Activated T-helper 1 cell treated with Interleukin-2 at 50 U/mL for 16 hours (primary cell): ENCODE measurements around the gene CPNE4.
"Not testable (repeated sequence)": the region's sequence is repeated elsewhere in the genome, so short reads cannot be mapped to it uniquely, and the experiment has no call there.

Experiments
- DNase-seq: peaks from one replicate; pipeline ENCODE4 v3.0.0-alpha.2; 2020; ENCODE audit warnings: low read depth

The CPNE4 gene

DNA sequence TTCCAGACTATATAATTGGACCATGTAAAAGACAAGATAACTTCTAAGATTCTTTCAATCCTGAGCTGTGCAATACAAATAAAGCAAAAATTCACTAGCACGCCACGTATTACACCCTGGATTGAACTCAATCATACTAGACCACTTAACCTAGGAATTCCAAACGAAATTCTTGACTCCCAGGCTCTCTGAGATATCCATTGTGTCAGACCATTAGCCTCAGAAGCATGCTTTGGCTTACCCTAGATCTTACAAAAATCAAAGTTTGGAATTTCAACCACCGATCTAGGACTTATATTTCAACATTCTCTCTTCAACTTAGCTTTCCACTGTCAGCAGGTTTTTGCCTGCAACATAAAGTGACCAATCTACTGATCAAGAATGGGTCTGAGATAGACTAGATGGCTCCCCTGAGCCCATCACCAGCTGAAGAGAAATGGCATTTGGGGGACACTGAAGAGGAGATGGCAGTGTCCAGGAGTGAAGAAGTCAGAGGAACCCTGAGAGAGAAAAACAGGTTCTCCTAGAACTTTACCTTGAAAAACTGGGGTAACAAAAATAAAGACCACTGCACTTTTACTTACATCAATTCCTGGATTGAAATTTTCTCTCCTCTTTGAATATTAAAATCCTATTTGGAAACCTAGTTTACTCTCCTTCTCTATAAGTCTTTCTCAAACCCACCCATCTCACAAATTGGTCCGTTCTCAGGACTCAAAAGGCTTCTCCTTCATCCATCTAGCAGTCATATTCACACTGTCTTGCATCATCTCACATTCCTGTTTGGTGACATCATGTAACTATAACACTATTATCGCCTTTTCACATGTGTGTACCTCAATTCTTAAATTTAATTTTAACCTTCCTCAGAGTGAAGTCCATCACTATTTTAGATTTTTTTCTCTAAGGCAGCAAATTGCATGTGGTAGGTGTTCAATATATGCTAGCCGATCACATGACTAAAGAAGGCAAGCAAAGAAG is 18.5 kb downstream of the CPNE4 start:
- DNase-seq, result no peak

DNA sequence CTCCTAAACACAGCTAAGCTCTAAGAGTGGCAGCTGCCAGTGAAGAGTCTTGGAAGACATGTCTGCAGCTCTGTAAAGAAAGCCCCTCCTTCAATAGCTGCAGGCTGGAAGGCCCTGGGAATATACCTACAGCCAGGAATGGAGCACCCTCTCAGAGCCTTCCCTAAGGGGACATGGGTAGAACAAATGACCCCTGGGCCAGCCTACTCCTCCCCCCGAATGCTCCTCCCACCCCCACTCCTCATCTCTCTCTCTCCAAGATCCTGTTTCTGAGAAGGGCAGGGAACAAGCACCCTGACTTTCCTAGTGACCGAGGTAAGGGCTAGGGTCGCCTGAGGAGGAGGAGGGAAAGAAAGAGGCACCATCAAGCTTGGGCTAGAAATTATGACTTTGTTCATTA is 20.7 kb downstream of the CPNE4 start:
- no peak for DNase-seq

DNA sequence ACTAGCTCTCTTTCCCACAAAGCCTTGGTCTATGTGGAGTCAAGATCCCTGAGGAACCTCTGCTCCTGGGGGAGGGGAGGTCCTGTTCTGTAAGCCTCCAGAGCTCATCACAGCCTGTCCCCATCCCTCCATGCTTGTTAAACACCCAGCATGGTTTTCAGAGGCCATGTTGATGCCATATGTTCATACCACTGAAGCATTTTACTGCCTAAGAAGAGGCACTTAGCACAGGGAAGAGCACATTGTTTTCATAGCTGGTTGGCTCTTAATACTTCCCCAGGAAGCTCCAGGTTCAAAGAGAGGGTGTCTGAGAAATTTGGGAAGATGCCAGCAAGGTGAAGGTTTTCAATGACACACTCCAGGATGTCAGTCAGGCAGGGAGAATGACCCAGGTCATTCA is 25.6 kb downstream of the CPNE4 start:
- DNase-seq, result no peak

DNA sequence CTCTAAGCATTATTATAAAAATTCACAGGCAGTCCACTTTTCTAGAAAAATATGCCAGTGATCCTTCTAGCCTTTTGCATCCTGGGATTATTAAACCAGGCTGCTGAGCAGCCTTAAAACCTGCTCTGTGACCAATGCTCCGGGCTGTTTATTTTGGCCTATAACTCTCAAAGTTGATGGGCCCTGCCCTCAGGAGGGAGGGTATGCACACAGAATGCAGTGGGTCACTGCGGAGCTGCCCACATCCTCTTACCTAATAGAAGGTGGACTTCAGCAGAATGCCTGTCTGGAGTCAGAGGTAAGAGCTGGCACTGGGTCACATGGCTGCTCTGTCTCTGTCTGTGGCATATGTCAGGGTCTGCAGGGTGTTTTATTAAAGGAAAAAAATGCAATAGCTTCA is 26.0 kb downstream of the CPNE4 start:
- DNase-seq, result no peak

DNA sequence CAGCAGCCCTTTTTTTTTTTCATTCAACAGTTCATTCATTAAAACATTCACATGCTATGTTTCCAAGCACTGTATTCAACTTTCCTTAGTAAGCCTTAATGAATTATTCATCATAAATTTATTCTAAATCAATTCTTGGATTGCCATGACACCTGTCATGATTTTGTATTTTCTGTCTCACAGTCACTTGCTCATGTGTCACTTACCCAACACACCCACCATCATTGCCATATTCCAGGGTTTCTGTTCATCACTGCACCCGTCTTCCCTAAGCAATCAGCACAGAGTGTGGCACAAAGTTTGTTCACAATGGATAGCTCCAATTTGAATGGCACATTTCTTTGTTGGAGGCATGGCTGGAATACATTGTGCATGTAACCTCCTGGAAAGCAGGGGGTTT is 27.2 kb downstream of the CPNE4 start:
- no peak for DNase-seq

DNA sequence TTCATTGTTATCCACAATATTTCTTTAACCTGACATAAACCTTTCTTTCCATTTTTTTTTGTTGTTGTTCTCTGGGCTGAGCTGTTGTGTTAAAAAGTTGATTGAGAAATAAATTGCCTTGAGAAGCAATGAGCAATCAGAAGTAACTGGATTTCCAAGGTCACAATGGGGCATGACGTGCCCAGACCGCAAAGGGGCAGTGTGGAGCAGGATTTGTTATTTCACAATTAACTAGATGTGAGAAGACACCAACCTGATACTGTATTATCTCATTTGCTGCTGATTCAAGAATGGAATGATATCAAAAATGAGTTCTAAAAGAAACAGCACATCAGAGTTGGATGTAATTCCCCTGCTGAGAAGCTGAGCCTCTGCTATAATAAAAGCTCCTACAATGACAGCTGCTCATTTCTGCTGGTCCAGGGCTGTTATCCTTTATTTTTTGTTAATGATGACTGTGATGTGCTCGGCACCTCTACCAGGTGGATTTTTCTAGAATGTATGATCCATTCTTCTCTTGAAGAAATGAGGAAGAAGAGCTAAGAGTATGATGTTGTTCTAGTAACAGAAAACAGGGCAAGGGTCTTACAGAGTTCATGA is 28.1 kb downstream of the CPNE4 start:
- DNase-seq, result no peak

DNA sequence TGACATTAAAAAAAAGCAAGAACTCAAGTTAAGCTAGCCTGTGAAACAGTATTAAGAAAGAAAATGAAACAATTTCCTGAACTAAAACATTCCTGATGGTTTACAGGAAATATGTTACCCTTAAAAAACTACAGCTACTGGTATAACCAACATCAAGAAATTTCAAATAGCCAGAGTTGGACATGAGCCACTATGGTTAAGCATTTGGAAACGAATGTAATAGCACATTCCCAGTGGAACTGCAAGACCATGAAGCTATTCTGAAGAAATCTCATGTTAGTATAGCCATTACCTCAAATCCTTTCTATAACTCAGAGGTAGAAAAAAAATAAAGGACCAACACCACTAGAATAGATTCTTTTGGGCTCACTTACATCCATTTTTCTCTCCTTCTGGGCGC is 30.2 kb downstream of the CPNE4 start:
- DNase-seq, result no peak

DNA sequence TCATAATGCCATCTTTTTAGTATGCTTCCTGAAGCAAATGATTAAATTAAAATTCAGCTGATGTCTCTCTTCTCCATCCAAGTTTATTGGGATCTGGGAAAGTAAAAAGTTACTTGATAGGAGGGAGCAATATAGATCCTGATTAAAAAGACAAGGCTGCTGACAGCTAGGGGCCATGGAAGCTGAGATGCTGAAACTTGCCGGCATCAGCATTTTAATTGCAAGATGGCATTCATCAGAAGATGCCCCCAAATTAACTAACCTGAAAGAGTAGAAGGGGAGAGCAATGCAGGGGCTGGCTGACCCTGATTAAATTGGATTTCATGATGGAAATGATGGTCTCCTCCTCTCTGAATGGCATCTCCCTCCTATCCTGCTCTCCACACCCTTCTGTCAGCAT is 31.1 kb downstream of the CPNE4 start:
- DNase-seq, result no peak

DNA sequence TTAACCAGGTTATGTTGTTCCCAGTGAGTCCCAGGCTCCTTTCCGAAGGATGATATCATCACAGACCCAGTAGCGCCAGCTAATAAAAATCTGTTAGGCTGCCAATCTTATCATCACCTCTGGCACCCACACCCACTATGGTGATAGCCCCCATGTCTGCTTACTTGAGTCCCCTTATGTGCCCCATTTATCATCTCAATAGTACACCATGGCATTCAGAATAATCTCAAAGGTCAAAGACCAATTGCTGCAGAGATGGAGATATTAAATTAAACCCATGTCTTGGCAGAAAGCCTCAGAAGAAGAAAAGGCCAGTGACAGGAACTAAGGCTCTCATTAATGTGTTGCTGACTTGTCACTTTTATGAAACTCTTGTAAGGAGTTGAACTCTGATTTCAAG is 32.8 kb downstream of the CPNE4 start:
- no peak for DNase-seq

DNA sequence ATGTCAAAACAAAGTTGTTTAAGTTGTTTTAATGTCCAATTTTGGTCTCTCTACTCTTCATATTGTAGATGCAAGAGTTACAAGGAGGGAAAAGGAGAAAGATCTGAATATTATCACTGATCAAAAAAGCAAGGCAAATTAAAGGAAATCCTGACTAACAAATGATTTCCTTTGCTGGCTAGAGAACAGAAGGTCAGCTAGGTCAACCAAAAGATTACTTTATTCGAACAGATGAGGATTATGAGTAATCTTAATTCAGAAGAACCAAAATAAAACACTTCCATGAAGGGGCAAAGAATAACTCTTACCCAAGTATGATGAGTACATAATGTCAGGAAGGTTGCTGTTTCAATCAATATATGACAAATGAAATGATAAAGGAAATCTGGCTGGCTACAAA is 33.8 kb downstream of the CPNE4 start:
- no peak for DNase-seq

DNA sequence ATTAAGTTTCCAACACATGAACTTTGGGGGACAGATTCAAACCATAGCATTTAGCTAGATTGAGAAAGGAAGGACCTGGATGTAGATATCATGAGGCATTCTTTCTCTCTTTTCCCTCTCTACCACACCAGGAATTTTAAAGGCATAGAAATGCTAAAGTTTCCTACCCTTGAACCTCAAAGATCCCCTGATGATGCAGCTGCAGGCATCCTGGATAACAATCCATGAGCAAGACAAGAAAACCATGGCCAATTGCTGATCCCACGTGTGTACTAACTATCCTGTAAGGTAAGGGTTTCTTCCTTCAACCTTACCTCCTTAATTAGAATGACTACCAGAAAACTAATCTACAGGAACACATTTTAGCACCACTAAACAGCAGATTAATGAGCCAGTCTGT is 36.8 kb downstream of the CPNE4 start:
- DNase-seq, result no peak

DNA sequence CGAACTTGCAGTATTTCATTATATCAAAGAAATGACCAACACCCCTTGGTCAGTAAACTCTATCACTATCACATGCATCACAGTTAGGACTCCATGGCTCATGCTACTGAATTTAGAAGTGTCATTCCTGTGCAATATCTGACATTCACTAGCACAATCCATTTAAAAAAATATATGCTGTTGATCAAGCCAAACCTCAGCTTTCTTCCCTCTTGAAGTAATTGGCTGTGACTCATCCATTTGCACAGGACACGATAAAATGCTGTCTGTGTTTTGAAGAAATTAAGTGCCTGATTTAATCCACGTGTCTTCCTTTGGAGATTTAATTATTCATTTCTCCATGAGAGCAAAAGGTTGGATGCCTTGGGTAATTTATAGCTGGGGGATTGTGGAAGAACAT is 38.9 kb downstream of the CPNE4 start:
- no peak for DNase-seq

DNA sequence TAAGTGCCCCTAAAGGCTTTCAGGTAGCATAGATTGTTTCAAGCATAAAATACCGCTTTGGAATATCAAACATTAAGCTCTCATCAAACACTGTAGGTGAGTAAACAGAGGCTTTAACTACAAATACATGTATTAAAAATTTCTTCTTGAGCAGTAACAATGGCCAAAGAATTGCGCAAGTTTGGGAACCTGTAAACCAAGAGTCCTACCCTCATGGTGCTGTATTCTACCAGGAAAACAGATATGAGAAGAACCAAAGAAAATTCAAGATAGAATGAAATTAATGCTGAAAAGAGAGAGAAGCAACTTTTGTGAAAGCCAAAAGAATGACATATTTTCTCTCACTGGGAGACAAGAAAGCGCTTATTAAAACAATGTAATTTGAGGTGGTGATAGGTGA is 45.5 kb downstream of the CPNE4 start:
- no peak for DNase-seq

DNA sequence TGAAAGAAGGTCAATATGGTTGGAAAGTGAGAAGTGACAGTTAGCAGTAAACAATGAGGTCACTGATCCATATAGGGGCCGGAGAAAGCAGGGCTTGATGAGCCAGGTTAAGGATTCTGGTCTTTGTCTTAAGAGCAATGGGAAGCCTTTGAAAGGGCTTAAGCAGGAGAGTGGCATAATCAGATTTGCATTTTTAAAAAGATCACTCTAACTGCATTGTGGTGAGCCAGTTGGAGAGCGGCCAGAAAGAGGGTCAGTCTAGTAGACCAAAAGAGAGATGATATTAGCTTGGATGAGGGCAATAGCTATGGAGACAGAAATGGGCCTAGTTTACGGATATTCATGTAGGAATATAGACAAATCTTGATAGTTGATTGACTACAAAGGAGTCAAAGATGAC is 46.6 kb downstream of the CPNE4 start:
- DNase-seq, result no peak

DNA sequence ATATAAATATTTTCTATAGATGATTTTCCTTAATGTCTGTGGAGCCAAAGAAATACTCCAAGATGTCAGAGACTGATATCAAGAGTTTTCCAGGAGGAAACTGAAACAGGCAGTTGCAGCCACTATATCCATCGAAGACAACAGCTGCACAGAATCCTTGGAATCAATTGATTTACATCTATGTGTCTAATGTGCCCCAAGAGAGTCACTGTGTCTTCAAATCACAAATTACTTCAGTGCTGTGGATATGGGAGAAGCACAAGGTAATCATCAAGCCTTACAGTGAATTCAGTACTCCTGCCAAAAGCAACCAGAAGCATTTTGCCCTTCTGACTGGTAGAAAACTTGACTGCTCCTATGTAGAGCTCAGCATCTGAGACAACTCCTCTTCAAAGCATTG is 51.1 kb downstream of the CPNE4 start:
- no peak for DNase-seq

DNA sequence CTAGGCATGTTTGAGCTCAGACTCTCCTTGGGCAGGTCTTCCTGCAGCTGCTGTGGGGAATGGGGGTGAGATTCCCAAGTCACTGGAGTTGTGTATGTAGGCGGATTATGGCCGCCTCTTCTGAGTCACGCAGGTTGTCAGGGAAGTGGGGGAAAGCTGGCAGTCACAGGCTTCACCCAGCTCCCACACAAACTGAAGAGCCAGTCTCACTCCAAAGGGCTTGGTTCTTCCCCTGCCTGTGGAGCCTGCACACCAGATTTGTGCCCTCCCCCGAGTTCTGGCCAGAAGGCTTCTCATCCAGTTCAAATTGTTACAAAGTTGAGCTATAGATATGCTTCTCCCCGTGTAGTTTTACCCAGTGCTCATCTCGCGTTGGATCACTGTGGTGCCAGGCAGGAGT is 53.5 kb downstream of the CPNE4 start:
- no peak for DNase-seq

DNA sequence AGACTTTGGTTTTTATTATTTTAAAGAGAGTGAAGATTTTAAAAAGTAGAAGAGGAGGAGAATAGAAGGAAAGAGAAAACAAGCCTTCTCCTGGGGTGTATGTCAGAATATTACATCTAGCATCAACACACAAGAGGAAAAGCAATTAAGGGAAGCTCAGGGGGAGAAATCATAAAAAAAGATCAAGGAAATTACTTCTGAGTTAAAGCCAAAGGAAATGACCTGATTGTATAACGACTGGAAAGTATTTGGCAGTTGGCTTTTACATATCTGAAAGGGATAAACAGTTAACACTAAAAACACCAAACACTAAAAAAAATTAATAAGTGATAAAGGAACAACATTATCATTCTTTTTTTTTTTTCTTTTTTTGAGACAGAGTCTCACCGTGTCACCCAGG is 58.4 kb downstream of the CPNE4 start:
- no peak for DNase-seq

DNA sequence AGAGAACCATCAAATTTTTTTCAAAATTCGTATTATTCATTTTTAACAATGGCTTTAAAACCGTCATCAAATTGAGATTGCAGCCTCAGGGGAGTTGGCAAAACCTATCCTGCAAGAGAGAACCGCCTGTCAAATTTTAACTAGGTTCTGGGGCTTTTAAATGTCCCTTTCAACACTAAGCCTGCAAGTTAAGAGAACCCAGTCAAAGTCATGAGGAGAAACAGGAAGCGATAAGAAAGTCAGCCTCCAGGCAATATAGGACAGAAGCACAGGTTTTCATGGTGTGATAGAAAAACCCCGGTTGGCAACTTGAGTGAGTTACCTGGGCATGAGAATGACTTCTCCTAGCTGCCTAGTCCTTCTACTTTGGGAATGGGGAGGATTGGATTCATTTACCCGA is 59.8 kb downstream of the CPNE4 start:
- DNase-seq, result no peak

DNA sequence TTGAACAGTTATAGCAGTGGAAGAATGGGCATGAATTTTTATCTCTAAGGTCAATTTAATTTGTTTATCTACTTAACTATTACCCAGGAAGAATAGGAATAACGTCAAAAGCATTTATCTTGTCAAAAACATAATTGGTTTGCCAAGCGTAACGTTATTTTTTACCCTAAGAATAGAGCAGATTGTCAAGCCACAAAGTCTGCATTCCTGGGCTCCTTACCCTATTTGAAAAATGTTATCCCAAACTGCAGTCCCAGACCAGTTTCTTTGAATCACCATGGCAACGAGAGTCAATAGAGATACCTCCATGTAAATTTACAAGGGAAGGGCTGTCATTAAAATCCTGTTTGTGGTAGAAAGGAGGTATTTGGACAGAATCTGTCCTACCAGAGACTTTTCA is 61.1 kb downstream of the CPNE4 start:
- DNase-seq, result no peak

DNA sequence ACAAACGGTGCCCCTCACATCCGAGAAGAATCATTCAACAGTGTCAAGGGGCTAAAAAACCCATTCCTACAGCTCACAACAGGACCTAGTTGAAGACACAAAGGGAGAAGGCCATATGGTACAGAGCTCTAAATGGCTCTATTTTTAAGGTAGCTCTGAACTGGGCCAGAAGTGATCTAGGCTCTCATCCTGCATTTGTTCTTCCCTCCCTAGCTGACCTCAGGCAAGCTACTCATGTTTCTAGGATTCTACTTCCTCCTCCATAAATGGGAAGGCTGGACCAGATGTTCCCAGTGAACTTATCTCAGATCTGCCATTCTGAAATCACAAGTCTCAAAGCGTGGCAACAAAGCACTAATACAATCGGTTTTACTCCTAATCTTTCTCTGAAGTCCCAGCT is 62.3 kb downstream of the CPNE4 start:
- no peak for DNase-seq

DNA sequence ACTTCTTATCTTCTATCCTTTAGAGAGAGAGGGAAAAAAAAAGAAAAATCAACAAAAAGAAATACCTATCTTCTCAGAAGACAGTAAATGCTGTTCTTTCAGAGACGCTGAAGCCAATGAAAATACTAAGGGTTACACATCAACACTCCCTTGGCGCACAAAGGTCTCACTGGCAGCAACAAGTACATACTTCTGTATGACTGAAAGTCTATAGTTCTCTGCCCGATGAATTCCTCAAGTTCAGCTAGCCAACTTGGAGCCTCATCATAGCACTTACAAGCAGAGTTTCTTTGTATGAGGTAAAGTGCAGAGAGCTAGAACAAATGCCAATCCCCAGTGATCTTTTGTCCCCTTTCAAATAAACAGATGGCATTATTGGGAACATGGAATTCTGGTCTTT is 62.7 kb downstream of the CPNE4 start:
- no peak for DNase-seq

DNA sequence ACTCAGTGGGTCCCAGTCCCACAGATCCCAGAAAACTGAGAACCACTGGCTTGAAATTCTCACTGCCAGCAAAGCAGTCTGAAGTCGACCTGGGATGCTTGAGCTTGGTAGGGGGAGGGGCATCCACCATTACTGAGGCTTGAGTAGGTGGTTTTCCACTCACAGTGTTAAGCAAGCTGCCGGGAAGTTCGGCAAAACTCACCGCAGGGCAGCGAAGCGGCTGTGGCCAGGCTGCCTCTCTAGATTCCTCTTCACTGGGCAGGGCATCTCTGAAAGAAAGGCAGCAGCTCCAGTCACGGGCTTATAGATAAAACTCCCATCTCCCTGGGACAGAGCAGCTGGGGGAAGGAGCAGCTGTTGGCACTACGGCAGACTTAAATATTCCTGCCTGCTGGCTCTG is 71.4 kb downstream of the CPNE4 start:
- DNase-seq, result not testable (repeated sequence)

DNA sequence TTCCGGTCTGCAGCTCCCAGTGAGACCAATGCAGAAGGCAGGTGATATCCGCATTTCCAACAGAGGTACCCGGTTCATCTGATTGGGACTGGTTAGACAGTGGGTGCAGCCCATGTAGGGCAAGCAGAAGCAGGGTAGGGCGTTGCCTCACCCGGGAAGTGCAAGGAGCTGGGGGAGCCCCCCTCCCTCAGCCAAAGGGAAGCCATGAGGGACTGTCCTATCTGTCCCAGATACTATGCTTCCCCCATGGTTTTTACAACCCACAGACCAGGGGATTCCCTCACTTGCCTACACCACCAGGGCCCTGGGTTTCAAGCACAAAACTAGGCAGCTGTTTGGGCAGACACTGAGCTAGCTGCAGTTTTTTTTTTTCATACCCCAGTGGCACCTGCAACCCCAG is 71.8 kb downstream of the CPNE4 start:
- DNase-seq, result no peak

DNA sequence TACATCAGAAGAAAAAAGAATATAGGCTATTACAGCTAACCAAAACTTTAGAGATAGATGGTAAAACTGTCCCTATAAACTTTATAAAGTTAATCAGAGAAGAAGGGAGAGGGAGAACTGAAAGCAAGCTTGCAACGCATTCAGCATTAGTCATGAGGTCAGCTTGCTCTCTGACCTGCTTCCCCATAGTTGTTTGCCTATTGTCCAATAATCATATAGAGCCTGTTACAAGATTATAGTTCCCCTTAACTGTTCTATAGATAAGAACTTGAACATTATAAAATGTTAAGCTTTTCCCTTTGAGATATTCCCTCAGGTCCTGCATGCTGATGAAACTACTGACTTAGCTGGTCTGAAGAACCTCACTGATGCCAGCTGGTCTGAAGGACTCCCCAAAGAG is 74.5 kb downstream of the CPNE4 start:
- DNase-seq, result no peak
